HCT116 (cell line): ENCODE data around the gene ZNF750.

Source experiments
- ATF3 ChIP-seq: IDR thresholded peaks from 2 replicates; pipeline ENCODE4 v1.6.1; 2012
- CEBPB ChIP-seq: IDR thresholded peaks from 2 replicates; pipeline ENCODE4 v1.6.1; 2012; ENCODE audit warnings: low read depth
- CTCF ChIP-seq, 3 experiments: fragments of 200-600 bp in 1 of 3; sonication (generic) in 1 of 3; IDR thresholded peaks in 2 of 3; conservative IDR thresholded peaks in 1 of 3; 2 replicates each; pipeline ENCODE4 v1.5.1; 2012 to 2017; ENCODE audit warnings: low read depth in 2 of 3, low read length in 2 of 3, antibody characterized with exemption in 1 of 3, borderline replicate concordance in 1 of 3, control low read depth in 1 of 3, mild to moderate bottlenecking in 1 of 3, mixed read lengths in 1 of 3, mixed run types in 1 of 3, moderate library complexity in 1 of 3; ENCODE audit not compliant: insufficient read depth in 1 of 3
- EGR1 ChIP-seq: IDR thresholded peaks from 2 replicates; pipeline ENCODE4 v1.6.1; 2012; ENCODE audit warnings: low read depth
- ELF1 ChIP-seq: IDR thresholded peaks from 2 replicates; pipeline ENCODE4 v1.6.1; 2012; ENCODE audit warnings: low read depth, borderline replicate concordance
- EZH2 ChIP-seq: fragments of 200-600 bp; sonication (generic); IDR thresholded peaks from 2 replicates; pipeline ENCODE4 v1.6.1; 2017; ENCODE audit warnings: antibody characterized with exemption, mixed run types
- JUND ChIP-seq: IDR thresholded peaks from 2 replicates; pipeline ENCODE4 v1.6.1; 2012
- MAX ChIP-seq: IDR thresholded peaks from 2 replicates; pipeline ENCODE4 v1.6.1; 2012
- POLR2A ChIP-seq: IDR thresholded peaks from 2 replicates; pipeline ENCODE4 v1.7.0; 2011; ENCODE audit warnings: borderline replicate concordance; ENCODE audit not compliant: insufficient read depth, insufficient read length; ENCODE audit errors: extremely low read depth
- POLR2AphosphoS5 ChIP-seq: IDR thresholded peaks from 2 replicates; pipeline ENCODE4 v1.6.1; 2011; ENCODE audit warnings: mild to moderate bottlenecking, low read depth, low read length, moderate library complexity
- RAD21 ChIP-seq: IDR thresholded peaks from 2 replicates; pipeline ENCODE4 v1.6.1; 2012; ENCODE audit warnings: low read depth, mild to moderate bottlenecking
- REST ChIP-seq: IDR thresholded peaks from 2 replicates; pipeline ENCODE4 v1.6.1; 2012; ENCODE audit warnings: low read depth
- TCF7L2 ChIP-seq: IDR thresholded peaks from 2 replicates; pipeline ENCODE4 v1.7.0; 2011; ENCODE audit warnings: borderline replicate concordance, inconsistent platforms; ENCODE audit not compliant: insufficient read depth, insufficient read length; ENCODE audit errors: extremely low read depth
- ZFX ChIP-seq: fragments of 450-650 bp; IDR thresholded peaks from 2 replicates; pipeline ENCODE4 v1.6.1; 2017

GRCh38 chr17:82871776-82872561 lies 32.1 kb upstream of the ZNF750 start:
- TF ChIP-seq POLR2A (no peak), JUND (no peak), REST (no peak), CTCF (IDR thresholded peaks at IDR 0.05 in 2 of 3, conservative IDR thresholded peaks at IDR 0.05 in 1 of 3; ENCODE audit: borderline replicate concordance in 1 of 3, insufficient read depth in 1 of 3, low read depth in 2 of 3, low read length in 2 of 3) (no peak), CEBPB (no peak), RAD21 (no peak), ATF3 (no peak), EZH2 (no peak), POLR2AphosphoS5 (no peak), TCF7L2 (no peak), MAX (no peak), ELF1 (no peak), EGR1 (no peak), ZFX (no peak)
